ENCODE measurements around the gene FOXD2.

Gene FOXD2

DNA sequence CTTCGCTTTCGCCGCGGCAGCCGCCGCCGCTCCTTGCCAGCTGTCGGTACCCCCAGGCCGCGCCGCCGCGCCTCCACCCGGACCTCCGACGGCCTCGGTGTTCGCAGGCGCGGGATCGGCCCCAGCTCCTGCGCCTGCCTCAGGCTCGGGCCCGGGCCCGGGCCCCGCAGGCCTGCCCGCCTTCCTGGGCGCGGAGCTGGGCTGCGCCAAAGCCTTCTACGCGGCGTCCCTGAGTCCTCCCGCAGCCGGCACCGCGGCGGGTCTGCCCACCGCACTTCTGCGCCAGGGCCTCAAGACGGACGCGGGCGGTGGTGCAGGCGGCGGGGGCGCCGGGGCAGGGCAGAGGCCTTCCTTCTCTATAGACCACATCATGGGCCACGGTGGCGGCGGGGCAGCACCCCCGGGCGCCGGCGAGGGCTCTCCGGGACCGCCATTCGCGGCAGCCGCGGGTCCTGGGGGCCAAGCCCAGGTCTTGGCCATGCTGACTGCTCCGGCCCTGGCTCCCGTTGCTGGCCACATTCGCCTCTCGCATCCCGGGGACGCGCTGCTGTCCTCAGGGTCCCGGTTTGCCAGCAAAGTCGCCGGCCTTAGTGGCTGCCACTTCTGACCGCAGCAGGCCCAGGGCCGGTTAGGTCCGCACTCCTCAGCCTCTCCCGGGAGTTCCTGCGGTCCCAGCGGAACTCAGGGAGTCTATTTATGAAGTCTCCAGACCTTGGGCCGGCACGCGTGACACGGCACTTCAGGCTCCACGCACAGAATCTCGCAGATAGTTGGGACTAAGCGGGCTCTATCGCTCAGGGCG, 1.4 kb downstream of the FOXD2 start:
- H3K4me2 ChIP-seq (ENCODE audit: low read depth, low read length, poor library complexity, severe bottlenecking) = no peak overlapping the region
- no peak overlapping the region for H3K9ac ChIP-seq (ENCODE audit: low read depth, low read length, poor library complexity, severe bottlenecking)
- TF ChIP-seq, protein P1, sequence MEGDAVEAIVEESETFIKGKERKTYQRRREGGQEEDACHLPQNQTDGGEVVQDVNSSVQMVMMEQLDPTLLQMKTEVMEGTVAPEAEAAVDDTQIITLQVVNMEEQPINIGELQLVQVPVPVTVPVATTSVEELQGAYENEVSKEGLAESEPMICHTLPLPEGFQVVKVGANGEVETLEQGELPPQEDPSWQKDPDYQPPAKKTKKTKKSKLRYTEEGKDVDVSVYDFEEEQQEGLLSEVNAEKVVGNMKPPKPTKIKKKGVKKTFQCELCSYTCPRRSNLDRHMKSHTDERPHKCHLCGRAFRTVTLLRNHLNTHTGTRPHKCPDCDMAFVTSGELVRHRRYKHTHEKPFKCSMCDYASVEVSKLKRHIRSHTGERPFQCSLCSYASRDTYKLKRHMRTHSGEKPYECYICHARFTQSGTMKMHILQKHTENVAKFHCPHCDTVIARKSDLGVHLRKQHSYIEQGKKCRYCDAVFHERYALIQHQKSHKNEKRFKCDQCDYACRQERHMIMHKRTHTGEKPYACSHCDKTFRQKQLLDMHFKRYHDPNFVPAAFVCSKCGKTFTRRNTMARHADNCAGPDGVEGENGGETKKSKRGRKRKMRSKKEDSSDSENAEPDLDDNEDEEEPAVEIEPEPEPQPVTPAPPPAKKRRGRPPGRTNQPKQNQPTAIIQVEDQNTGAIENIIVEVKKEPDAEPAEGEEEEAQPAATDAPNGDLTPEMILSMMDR (conservative IDR thresholded peaks at IDR 0.05; ENCODE audit: low read length) = no peak
- no peak for TF ChIP-seq EZH2phosphoT487 (IDR thresholded peaks at IDR 0.05; ENCODE audit: borderline replicate concordance)
- H3K36me3 ChIP-seq (ENCODE audit: insufficient read depth, low read length) = no peaks in the 10 kb centered on the region
- H3F3A ChIP-seq (ENCODE audit: low read depth) = no peaks in the 10 kb centered on the region
- no peaks in the 10 kb centered on the region for H3K9me2 ChIP-seq (replicated peaks; ENCODE audit: low read depth, low read length)
- H3K27me3 ChIP-seq (ENCODE audit: insufficient read depth, low read length, poor library complexity, severe bottlenecking) = peaks cover 6% of the 10 kb centered on the region
- peaks cover 16% of the 10 kb centered on the region for H3K4me1 ChIP-seq (ENCODE audit: insufficient read depth, low read length, poor library complexity, severe bottlenecking)
- no peaks in the 10 kb centered on the region for H3K9me3 ChIP-seq (ENCODE audit: insufficient read depth, low read depth, low read length)
- H3K79me2 ChIP-seq (ENCODE audit: insufficient read depth, low read length) = peaks cover 28% of the 10 kb centered on the region
- H4K20me1 ChIP-seq (ENCODE audit: insufficient read depth, low read length, poor library complexity, severe bottlenecking) = peaks cover 11% of the 10 kb centered on the region
- no peak overlapping the region for H3K4me3 ChIP-seq (ENCODE audit: low read length, poor library complexity, severe bottlenecking)
- no peak overlapping the region for H2AFZ ChIP-seq (ENCODE audit: low read length)

DNA sequence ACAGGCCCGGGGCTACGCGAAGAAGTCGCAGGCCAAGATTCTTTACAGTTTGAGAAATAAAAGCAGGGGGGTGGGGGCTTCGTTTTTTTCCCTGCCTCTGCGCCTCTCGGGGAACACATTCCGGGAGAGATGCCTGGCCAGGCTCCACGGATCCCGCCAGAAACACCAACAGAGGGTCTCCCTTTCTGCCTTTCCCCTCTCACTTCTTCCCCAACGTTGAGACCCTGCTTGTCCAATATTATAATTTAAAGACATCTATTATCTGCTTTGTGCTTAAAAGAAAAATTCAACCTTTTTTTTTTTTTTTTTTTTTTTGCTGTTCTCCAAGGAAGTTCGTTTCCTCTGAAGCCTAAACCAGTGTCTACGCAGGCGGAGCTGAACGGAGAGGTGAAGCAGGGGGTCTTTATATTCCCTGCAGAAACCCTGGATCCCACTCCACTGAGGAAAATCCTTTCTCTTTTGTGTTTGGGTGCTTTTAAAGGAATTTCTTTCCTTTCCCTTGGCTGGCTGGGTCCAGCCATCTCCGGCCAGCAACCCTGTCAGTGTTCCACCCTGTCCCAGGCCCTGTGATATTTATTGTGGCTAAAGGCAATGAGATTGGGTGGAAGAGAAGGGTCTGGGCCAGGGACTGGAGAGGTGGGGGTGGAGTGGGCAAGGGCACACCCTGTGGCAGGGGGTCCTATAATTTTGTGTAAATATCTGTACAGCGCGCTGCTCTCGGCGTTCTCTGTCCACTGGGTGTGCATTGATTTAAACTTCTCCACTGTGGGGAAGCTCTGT, 2.2 kb downstream of the FOXD2 start:
- Histone ChIP-seq H2AFZ (ENCODE audit: low read length) (no peak overlapping the region), H3K79me2 (ENCODE audit: insufficient read depth, low read length) (peaks cover 20% of the 10 kb centered on the region), H3K9me2 (replicated peaks; ENCODE audit: low read depth, low read length) (no peaks in the 10 kb centered on the region), H3F3A (ENCODE audit: low read depth) (no peaks in the 10 kb centered on the region), H4K20me1 (ENCODE audit: insufficient read depth, low read length, poor library complexity, severe bottlenecking) (peaks cover 11% of the 10 kb centered on the region), H3K4me3 (ENCODE audit: low read length, poor library complexity, severe bottlenecking) (no peak overlapping the region), H3K9ac (ENCODE audit: low read depth, low read length, poor library complexity, severe bottlenecking) (no peak overlapping the region), H3K27me3 (ENCODE audit: insufficient read depth, low read length, poor library complexity, severe bottlenecking) (peaks cover 6% of the 10 kb centered on the region), H3K4me2 (ENCODE audit: low read depth, low read length, poor library complexity, severe bottlenecking) (no peak overlapping the region), H3K36me3 (ENCODE audit: insufficient read depth, low read length) (no peaks in the 10 kb centered on the region), H3K4me1 (ENCODE audit: insufficient read depth, low read length, poor library complexity, severe bottlenecking) (peaks cover 11% of the 10 kb centered on the region), H3K9me3 (ENCODE audit: insufficient read depth, low read depth, low read length) (no peaks in the 10 kb centered on the region)
- TF ChIP-seq EZH2phosphoT487 (IDR thresholded peaks at IDR 0.05; ENCODE audit: borderline replicate concordance) = no peak
- TF ChIP-seq, protein P1 (conservative IDR thresholded peaks at IDR 0.05; ENCODE audit: low read length) = no peak

DNA sequence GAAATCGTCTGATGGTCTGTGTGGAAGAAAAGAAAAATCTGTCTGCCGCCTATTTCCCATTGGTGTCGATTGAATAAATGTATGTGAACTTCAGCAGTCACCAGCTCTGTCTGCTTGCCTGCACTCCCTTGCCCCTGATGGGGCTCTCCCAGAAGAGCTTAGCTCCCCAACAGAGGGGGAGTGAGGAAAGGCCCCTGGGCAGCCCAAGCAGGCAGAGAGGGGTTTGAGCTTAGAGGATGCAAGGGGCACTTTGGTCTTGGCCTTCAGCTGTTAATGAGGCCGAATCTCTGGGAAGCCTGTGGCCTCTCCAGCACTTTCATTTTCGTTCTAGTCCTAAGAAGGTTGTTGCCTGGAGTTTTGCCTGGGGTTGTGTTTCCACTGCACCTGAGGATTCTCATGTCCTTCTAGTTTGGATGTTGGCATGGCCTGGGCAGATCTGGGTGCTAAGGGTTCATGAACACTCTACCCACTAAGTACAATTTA, 2.8 kb downstream of the FOXD2 start:
- Histone ChIP-seq H3K36me3 (ENCODE audit: insufficient read depth, low read length) (no peaks in the 10 kb centered on the region), H4K20me1 (ENCODE audit: insufficient read depth, low read length, poor library complexity, severe bottlenecking) (peaks cover 7% of the 10 kb centered on the region), H3K4me3 (ENCODE audit: low read length, poor library complexity, severe bottlenecking) (no peak overlapping the region), H3K27me3 (ENCODE audit: insufficient read depth, low read length, poor library complexity, severe bottlenecking) (peaks cover 6% of the 10 kb centered on the region), H2AFZ (ENCODE audit: low read length) (no peak overlapping the region), H3K9me3 (ENCODE audit: insufficient read depth, low read depth, low read length) (no peaks in the 10 kb centered on the region), H3K9ac (ENCODE audit: low read depth, low read length, poor library complexity, severe bottlenecking) (no peak overlapping the region), H3K4me1 (ENCODE audit: insufficient read depth, low read length, poor library complexity, severe bottlenecking) (peaks cover 7% of the 10 kb centered on the region), H3K9me2 (replicated peaks; ENCODE audit: low read depth, low read length) (no peaks in the 10 kb centered on the region), H3K79me2 (ENCODE audit: insufficient read depth, low read length) (peaks cover 14% of the 10 kb centered on the region), H3F3A (ENCODE audit: low read depth) (no peaks in the 10 kb centered on the region), H3K4me2 (ENCODE audit: low read depth, low read length, poor library complexity, severe bottlenecking) (no peak overlapping the region)
- TF ChIP-seq, protein P1 (conservative IDR thresholded peaks at IDR 0.05; ENCODE audit: low read length) = no peak
- no peak for TF ChIP-seq EZH2phosphoT487 (IDR thresholded peaks at IDR 0.05; ENCODE audit: borderline replicate concordance)
